ENCODE measurements around the gene GLIS1.

Gene GLIS1

DNA sequence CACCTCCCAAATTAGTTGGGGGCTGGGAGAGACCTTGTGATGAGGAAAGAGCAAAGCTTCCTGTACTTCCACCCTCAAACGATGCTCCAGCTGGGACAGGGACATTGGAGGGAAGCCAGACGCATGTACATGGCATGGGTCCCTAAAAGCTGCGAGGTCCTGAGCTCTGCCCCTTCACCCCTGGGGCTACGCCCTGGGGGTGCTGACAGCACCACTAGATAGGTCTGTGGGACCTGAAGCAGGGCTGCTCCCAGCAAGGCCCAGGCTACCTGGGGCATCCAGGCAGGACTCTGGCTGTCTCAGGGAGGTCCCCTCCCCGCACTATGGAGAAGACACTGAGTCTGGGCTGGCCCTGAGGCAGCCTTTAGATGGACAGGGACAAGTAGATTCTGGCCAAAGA, 196.4 kb downstream of the GLIS1 start:
- DNase-seq: no peak

- DNase-seq: no peak
These were observed 197.0 kb downstream of the GLIS1 start for GRCh38 chr1:53541761-53542550.

- no peak for DNase-seq
These were observed 197.7 kb downstream of the GLIS1 start for GRCh38 chr1:53541263-53541625.

GRCh38 chr1:53540604-53541262, 198.2 kb downstream of the GLIS1 start:
- no peak for DNase-seq

GRCh38 chr1:53539711-53540603, 199.0 kb downstream of the GLIS1 start:
- no peak for DNase-seq

DNA sequence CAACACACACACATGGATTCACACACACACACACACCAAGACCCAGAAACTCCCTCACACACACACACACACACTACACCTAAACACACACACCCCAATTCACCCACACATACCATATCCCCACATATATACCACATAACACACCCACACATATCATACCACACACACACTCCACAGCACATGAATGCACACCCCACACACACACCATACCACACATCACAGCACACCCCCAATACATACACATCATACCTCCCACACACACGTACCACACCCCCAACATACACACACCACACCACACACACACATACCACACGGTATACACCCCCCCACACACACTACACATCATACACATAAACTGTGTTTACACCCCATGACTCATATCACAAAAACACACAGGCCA, 199.7 kb downstream of the GLIS1 start:
- no peak for DNase-seq

GRCh38 chr1:53536606-53537005, 202.4 kb downstream of the GLIS1 start:
- DNase-seq: no peak

DNA sequence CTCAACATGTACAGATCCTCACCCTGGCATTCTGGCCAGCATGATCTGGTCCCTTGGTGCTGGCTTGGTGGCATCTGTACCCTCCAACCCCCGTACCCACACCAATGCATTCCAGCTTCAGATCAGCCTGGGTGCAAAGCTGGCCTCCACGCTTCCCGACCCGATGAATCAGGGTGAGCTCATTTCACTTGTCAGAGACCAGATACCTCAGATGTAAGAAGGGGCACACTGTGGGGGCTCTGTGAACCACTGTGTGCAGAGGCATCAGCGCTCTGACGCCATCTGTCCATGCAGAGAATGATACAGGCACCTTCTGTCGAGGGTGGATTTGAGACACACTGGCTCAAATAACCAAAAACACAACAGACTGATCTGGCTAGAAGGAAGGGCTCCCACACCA, 203.1 kb downstream of the GLIS1 start:
- no peak for DNase-seq

DNA sequence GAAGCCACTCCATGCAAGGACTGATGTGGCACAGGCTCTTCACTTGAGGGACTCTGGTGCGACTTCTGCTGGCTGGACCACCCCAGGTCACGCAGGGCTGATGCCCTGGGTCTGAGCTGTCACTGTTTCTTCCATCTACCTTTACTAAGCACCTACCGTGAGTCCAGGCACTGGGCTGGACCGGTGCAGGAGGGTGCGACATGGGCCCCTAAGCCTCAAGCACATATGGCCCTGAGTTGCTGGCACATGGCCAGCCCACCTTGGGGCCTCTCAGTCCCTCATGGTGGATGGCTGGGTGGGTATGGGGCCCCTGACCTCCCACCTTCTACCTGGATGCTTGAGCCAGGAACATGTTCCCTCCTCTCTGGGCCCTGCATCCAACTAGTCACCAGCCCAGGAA, 203.7 kb downstream of the GLIS1 start:
- DNase-seq: no peak

GRCh38 chr1:53532912-53533311, 206.1 kb downstream of the GLIS1 start:
- no peak for DNase-seq

GRCh38 chr1:53532377-53532776, 206.6 kb downstream of the GLIS1 start:
- no peak for DNase-seq

- DNase-seq: no peak
These were observed 208.4 kb downstream of the GLIS1 start for GRCh38 chr1:53530550-53530949.

DNA sequence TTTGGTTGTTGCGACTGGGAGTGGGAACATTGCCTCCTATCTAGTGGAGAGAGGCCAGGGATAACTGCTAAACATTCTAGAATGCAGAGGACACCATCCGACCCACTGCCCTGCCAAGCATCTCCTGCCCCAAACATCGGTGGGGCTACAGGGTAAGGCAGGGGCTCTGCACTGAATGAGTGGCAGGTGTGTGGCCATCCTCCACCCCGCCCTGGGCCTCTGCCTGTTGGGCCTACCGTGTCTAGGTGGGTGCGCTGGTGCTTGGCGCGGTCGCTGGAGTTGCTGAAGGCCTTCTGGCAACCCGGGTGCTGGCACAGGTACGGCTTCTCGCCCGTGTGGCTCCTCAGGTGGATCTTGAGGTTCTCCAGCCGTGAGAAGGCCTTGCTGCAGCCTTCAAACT, 209.4 kb downstream of the GLIS1 start:
- no peak for DNase-seq

DNA sequence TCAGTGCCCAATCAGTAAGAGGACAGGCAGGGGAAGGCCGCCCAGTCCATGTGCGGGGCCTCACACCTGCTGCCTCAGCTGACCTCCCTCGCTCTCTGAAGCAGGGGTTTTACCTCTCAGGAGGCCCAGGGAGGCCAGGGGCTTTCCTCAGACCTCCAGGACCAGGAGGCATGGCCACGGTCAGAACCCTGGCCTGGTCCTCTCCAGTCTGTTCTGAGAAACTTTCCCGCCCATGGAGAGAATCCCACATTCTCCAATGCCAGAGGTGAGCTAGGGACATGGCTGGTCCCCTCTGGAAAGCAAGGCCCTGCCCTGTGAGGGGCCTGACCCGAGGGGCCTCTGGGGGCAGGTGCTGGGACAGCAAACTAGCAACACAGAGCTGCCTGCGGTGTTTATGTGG, 211.6 kb downstream of the GLIS1 start:
- no peak for DNase-seq

- no peak for DNase-seq
These were observed 212.4 kb downstream of the GLIS1 start for GRCh38 chr1:53526451-53527101.

GRCh38 chr1:53525595-53525994, 213.4 kb downstream of the GLIS1 start:
- no peak for DNase-seq

DNA sequence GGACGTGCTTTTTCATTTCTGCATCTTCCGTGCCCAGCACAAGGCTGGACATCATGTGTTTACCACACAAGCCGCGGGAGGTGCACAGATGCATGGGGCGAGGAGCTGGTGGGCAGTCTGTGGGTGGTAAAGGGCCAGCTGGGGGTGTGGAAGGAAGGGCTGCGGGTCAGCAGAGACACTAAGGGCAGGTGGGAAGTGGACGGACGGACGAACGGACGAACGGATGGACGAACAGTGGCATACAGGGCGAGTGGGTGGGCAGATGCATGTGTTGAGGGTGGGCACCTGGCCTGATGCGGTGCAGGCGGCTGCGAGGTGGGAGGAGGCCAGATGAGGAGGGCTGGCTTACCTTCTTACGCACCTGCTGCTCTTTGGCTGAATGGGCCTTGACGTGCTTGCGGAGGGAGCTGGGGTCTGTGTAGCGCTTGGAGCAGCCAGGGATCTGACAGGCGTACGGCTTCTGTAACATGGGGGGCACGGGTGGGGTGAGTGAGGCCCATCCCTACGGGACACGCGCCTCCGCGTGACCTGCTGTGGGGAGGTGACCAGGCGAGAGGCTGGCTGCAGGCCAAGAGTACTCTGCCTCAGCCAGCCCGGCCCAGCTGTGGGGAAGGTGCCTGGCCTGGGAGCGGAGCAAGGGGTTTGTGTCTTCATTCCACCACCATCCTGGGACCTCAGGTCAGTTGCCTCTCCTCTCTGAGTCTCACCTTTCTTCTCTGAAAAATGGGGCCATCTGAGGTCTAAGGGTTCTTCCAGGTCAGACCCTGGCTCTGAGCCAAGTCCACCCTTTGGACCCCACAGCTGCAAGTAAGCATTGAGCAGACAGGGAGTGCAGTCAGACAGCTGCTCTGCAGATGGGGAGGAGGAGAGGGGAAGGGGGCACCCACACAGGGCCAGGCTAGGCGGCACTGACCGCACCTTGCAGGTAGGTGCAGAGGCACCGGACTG, 214.3 kb downstream of the GLIS1 start:
- DNase-seq: no peak

DNA sequence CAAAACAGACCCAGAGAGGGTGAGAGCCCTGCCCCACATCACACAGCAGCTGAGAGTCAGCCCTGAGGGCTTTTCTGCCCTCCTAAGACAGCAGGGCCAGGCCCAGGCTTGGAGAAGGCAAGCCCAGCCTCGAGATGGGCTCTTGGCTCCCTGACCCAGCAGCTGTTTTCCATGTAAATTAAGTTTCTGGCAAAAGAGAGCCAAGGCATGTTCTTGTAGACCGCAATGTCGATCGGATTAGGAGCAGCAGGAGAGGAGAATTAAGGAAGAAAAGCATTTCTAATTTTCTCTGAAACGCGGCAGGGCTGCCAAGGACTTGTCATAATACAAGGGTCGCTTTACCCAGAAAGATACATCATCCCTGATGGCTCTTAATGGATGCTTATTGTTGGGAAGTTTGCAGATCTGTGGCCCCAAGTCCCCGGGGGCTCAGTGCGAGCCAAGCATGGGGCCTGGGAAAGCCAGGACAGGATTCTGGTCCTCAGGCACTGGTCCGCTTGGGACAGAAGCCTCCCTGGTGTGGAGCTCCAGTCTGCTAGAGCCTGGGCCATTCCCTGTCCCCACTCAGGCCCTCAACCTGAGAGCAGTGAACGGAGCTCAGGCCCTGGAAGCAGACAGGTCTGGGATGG, 216.9 kb downstream of the GLIS1 start:
- DNase-seq: no peak

- no peak for DNase-seq
These were observed 218.5 kb downstream of the GLIS1 start for GRCh38 chr1:53520481-53520880.

GRCh38 chr1:53519421-53519820, 219.5 kb downstream of the GLIS1 start:
- no peak for DNase-seq

DNA sequence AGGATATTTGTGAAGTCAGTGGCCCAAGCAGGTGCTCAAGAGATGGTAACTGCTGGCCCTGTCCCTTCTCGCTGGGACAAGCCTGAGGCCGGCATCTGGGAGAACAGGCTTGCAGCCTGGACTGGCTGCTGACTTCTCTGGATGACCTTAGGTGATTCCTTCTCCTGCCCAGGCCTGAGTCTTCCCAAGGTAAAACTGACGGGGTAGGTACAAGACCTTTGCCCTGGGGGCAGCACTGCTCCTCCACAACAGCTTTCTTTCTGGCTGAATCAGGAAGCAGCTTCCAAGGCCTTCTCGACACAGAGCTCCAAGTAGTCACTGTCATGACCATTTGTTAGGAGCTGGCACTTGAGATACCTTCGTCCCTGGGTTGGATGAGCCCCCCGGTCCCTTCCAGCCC, 220.2 kb downstream of the GLIS1 start:
- DNase-seq: no peak

Data from activated T-cell treated with anti-CD3 and anti-CD28 coated beads for 4 hours (primary cell).